ENCODE results near the gene TIMM13. TPM values are rescaled to one million over a fixed set of nuclear protein-coding genes. Genes with fewer than 3 reads are reported as not detected.

Gene TIMM13
- total RNA-seq, 1 experiment from 2014 or later = 81.8 TPM

DNA sequence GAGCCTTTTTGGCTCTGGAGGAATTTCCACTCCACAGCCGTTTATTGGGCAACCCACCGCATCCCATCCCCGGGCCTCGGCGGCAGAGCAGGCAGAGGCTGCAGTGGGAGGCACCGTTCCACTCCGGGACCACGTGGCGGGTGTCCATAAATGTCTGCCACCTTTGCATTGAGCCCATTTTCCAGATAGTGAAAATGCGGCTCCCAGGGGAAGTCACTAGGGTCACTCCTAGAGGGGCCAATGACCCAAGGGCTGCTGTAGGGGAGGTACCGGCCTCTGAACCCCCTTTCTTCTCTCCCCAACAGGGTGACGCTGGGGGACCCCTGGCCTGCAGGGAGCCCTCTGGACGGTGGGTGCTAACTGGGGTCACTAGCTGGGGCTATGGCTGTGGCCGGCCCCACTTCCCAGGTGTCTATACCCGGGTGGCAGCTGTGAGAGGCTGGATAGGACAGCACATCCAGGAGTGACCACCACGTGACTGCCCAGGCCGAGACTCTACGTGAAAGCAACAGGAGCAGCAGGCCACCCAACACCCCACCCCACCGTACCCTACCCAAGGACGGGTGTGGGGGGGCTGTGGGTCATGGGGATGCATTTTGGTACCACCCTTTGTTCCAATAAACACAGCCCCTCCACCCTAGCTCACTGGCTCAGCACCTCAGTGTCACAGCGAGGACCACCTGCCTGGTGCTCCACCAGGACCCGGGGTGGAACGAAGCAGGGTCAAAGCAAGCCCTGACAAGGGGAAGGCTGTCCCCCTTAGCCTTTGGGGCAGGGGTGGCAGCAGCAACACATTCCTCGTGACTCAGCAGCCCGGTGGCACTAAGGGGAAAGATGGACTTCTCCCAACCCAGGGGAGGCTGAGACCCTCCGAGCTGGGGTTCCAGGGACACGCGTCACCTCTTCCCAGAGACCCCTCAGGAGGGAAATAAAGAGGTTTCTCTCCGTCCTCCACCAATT lies 1.5 kb downstream of the TIMM13 start:
- intact Hi-C loops (cut with micrococcal nuclease; ENCODE audit: unreplicated experiment) = no loop called here
- H3K4me3 Mint-ChIP-seq (ENCODE audit: low read depth, unreplicated experiment) = peak overlapping the region; percentile 93
- CTCF ChIA-PET = no interaction called here

GRCh38 chr19:2424686-2425621 lies 2.4 kb downstream of the TIMM13 start:
- no peak overlapping the region for H3K27ac Mint-ChIP-seq (ENCODE audit: unreplicated experiment)
- TF ChIP-seq, protein P1, sequence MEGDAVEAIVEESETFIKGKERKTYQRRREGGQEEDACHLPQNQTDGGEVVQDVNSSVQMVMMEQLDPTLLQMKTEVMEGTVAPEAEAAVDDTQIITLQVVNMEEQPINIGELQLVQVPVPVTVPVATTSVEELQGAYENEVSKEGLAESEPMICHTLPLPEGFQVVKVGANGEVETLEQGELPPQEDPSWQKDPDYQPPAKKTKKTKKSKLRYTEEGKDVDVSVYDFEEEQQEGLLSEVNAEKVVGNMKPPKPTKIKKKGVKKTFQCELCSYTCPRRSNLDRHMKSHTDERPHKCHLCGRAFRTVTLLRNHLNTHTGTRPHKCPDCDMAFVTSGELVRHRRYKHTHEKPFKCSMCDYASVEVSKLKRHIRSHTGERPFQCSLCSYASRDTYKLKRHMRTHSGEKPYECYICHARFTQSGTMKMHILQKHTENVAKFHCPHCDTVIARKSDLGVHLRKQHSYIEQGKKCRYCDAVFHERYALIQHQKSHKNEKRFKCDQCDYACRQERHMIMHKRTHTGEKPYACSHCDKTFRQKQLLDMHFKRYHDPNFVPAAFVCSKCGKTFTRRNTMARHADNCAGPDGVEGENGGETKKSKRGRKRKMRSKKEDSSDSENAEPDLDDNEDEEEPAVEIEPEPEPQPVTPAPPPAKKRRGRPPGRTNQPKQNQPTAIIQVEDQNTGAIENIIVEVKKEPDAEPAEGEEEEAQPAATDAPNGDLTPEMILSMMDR (IDR thresholded peaks at IDR 0.05; ENCODE audit: unreplicated experiment) = no peak
- no peak overlapping the region for H3K4me3 Mint-ChIP-seq (ENCODE audit: low read depth, unreplicated experiment)
- H3K27me3 Mint-ChIP-seq (ENCODE audit: unreplicated experiment) = no peaks in the 10 kb centered on the region
- H3K4me1 Mint-ChIP-seq (ENCODE audit: low read depth, unreplicated experiment) = no peaks in the 10 kb centered on the region
- no peak for DNase-seq
- peaks cover 23% of the 10 kb centered on the region for H3K36me3 Mint-ChIP-seq (ENCODE audit: insufficient read depth, unreplicated experiment)
- no peaks in the 10 kb centered on the region for H3K9me3 Mint-ChIP-seq (ENCODE audit: low read depth, unreplicated experiment)
- CTCF ChIA-PET = no interaction called here
- intact Hi-C loops (cut with micrococcal nuclease; ENCODE audit: unreplicated experiment) = no loop called here
- BruUV-seq (replicated peaks) = no TSS peak

More for the DNA sequence above, 1.5 kb downstream of the TIMM13 start:
- H3K4me1 Mint-ChIP-seq (ENCODE audit: low read depth, unreplicated experiment) = no peaks in the 10 kb centered on the region
- TF ChIP-seq, protein P1 (IDR thresholded peaks at IDR 0.05; ENCODE audit: unreplicated experiment) = no peak
- no peak for DNase-seq
- H3K36me3 Mint-ChIP-seq (ENCODE audit: insufficient read depth, unreplicated experiment) = peaks cover 31% of the 10 kb centered on the region
- BruUV-seq (replicated peaks) = no TSS peak
- H3K9me3 Mint-ChIP-seq (ENCODE audit: low read depth, unreplicated experiment) = no peaks in the 10 kb centered on the region
- no peak overlapping the region for H3K27ac Mint-ChIP-seq (ENCODE audit: unreplicated experiment)
- H3K27me3 Mint-ChIP-seq (ENCODE audit: unreplicated experiment) = no peaks in the 10 kb centered on the region

DNA sequence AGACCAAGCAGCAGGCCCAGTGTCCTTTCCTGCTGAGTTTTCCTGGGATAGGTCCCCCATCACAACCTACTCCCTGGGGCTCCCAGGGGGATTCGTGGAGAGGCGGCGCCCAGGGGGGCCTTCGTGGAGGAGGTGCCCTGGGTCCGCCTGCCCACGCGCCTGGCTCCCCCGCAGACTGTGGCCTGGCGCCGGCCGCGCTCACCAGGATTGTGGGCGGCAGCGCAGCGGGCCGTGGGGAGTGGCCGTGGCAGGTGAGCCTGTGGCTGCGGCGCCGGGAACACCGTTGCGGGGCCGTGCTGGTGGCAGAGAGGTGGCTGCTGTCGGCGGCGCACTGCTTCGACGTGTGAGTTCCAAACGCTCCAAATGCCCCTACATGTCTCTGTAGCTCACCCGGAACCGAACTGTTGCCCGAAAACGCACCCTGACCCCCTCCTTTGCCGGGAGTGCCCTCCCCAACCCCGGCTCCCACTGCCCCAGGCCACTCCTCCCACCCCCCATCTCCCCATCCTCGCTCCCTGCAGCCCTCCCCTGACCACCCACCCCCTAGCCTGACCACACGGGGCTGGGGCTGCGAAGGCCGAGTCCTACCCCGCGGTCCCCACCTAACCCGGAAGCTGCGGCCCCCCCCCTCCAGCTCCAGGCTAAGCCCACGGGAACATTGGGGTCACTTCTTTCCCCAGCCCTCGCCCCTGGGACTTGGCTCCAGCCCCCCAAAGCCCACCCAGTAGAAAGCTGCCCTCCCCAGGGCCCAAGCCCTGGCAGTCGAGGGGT lies 3.3 kb downstream of the TIMM13 start:
- no peaks in the 10 kb centered on the region for H3K4me1 Mint-ChIP-seq (ENCODE audit: low read depth, unreplicated experiment)

More for the DNA sequence above, 3.3 kb downstream of the TIMM13 start:
- TF ChIP-seq, protein P1 (IDR thresholded peaks at IDR 0.05; ENCODE audit: unreplicated experiment) = no peak
- no peaks in the 10 kb centered on the region for H3K9me3 Mint-ChIP-seq (ENCODE audit: low read depth, unreplicated experiment)
- intact Hi-C loops (cut with micrococcal nuclease; ENCODE audit: unreplicated experiment) = no loop called here
- BruUV-seq (replicated peaks) = no TSS peak
- H3K27ac Mint-ChIP-seq (ENCODE audit: unreplicated experiment) = no peak overlapping the region
- no peaks in the 10 kb centered on the region for H3K27me3 Mint-ChIP-seq (ENCODE audit: unreplicated experiment)
- CTCF ChIA-PET = no interaction called here
- H3K4me3 Mint-ChIP-seq (ENCODE audit: low read depth, unreplicated experiment) = no peak overlapping the region
- H3K36me3 Mint-ChIP-seq (ENCODE audit: insufficient read depth, unreplicated experiment) = peaks cover 22% of the 10 kb centered on the region
- DNase-seq = no peak
